HepG2 (cell line): Measurements from ENCODE around the gene ERBB4.

ENCODE experiments used
- MTF2 ChIP-seq: sonication (generic); formaldehyde crosslinking; IDR thresholded peaks from 2 replicates; pipeline ENCODE4 v1.5.0; 2020; ENCODE audit warnings: missing genetic modification reagents, borderline replicate concordance
- NFRKB ChIP-seq: fragments of 450-650 bp; IDR thresholded peaks from 2 replicates; pipeline ENCODE4 v1.6.1; 2017
- NKX3-1 ChIP-seq: sonication (generic); formaldehyde crosslinking; IDR thresholded peaks from 2 replicates; pipeline ENCODE4 v1.5.0; 2020; ENCODE audit warnings: missing genetic modification reagents
- ZNF225 ChIP-seq: sonication (generic); formaldehyde crosslinking; IDR thresholded peaks from 2 replicates; pipeline ENCODE4 v1.4.0; 2020; ENCODE audit warnings: mild to moderate bottlenecking, missing genetic modification reagents
- ZNF263 ChIP-seq: sonication (generic); formaldehyde crosslinking; IDR thresholded peaks from 2 replicates; pipeline ENCODE4 v1.4.0; 2020; ENCODE audit warnings: missing genetic modification reagents
- ZSCAN20 ChIP-seq: sonication (generic); formaldehyde crosslinking; IDR thresholded peaks from 2 replicates; pipeline ENCODE4 v1.4.0; 2020; ENCODE audit warnings: missing genetic modification reagents, mild to moderate bottlenecking, borderline replicate concordance
- TF ChIP-seq, protein P1 (sequence below): IDR thresholded peaks from 2 replicates; pipeline ENCODE4 v1.6.1; 2012; ENCODE audit warnings: low read depth, low read length, improper control_type of control experiment
- TF ChIP-seq, protein P2 (sequence below): sonication (generic); formaldehyde crosslinking; IDR thresholded peaks from 2 replicates; pipeline ENCODE4 v1.5.0; 2020; ENCODE audit warnings: mild to moderate bottlenecking, missing genetic modification reagents, moderate library complexity

DNA sequence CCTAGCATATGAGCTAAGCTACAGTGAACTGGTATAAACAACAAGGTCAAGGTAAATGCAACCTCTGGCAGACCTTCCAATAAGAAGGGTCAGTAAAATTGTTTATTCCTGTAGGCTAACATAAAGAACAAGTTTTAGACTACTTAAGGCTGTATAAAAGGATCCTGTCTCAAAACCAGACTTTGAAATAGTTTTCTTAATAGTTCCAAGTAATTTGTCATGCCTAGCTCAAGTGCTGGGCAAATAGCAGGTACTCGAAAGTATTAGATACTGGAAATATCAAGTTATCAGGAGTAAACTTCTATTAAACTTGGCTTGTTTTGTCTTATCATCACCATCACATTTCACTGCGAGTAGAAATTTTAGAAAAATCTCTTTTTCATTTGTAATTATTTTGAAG lies 1087.0 kb downstream of the ERBB4 start:
- TF ChIP-seq NKX3-1 (CRISPR knock-in tag) (no peak), ZSCAN20 (CRISPR knock-in tag) (no peak), ZNF225 (CRISPR knock-in tag) (no peak), ZNF263 (CRISPR knock-in tag) (no peak), NFRKB (no peak), MTF2 (CRISPR knock-in tag) (no peak)
- TF ChIP-seq, protein P1, sequence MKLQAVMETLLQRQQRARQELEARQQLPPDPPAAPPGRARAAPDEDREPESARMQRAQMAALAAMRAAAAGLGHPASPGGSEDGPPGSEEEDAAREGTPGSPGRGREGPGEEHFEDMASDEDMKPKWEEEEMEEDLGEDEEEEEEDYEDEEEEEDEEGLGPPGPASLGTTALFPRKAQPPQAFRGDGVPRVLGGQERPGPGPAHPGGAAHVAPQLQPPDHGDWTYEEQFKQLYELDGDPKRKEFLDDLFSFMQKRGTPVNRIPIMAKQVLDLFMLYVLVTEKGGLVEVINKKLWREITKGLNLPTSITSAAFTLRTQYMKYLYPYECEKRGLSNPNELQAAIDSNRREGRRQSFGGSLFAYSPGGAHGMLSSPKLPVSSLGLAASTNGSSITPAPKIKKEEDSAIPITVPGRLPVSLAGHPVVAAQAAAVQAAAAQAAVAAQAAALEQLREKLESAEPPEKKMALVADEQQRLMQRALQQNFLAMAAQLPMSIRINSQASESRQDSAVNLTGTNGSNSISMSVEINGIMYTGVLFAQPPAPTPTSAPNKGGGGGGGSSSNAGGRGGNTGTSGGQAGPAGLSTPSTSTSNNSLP = no peak
- TF ChIP-seq, protein P2, sequence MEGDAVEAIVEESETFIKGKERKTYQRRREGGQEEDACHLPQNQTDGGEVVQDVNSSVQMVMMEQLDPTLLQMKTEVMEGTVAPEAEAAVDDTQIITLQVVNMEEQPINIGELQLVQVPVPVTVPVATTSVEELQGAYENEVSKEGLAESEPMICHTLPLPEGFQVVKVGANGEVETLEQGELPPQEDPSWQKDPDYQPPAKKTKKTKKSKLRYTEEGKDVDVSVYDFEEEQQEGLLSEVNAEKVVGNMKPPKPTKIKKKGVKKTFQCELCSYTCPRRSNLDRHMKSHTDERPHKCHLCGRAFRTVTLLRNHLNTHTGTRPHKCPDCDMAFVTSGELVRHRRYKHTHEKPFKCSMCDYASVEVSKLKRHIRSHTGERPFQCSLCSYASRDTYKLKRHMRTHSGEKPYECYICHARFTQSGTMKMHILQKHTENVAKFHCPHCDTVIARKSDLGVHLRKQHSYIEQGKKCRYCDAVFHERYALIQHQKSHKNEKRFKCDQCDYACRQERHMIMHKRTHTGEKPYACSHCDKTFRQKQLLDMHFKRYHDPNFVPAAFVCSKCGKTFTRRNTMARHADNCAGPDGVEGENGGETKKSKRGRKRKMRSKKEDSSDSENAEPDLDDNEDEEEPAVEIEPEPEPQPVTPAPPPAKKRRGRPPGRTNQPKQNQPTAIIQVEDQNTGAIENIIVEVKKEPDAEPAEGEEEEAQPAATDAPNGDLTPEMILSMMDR (CRISPR knock-in tag) = no peak
